SJSA1 (cell line): ENCODE measurements around the gene CCNG1. TPM values are rescaled to one million over a fixed set of nuclear protein-coding genes. Genes with fewer than 3 reads are reported as not detected.
A peak's percentile ranks its signal among the peaks of the same experiment; 100 is the strongest.

Experiments
- DNase-seq, 2 experiments: peaks; one replicate each; pipeline ENCODE4 v3.0.0-alpha.2; 2015 to 2020; ENCODE audit warnings: low spot score in 2 of 2, low read depth in 1 of 2
- H3K27ac ChIP-seq: fragments of 250-450 bp; sonication (Bioruptor Pico); 2 replicates; pipeline ENCODE4 v1.5.1; 2020; ENCODE audit warnings: mild to moderate bottlenecking, moderate library complexity
- H3K27me3 ChIP-seq: fragments of 250-450 bp; sonication (Bioruptor Pico); replicated peaks from 2 replicates; pipeline ENCODE4 v1.5.1; 2020; ENCODE audit warnings: mild to moderate bottlenecking, moderate library complexity
- H3K36me3 ChIP-seq: fragments of 250-450 bp; sonication (Bioruptor Pico); 2 replicates; pipeline ENCODE4 v1.5.1; 2020; ENCODE audit warnings: mild to moderate bottlenecking
- H3K4me1 ChIP-seq: fragments of 250-450 bp; sonication (Bioruptor Pico); replicated peaks from 2 replicates; pipeline ENCODE4 v1.6.1; 2021; ENCODE audit warnings: mild to moderate bottlenecking
- H3K4me3 ChIP-seq: fragments of 250-450 bp; sonication (Bioruptor Pico); 2 replicates; pipeline ENCODE4 v1.5.1; 2020; ENCODE audit warnings: mild to moderate bottlenecking
- H3K9me3 ChIP-seq: fragments of 250-450 bp; sonication (Bioruptor Pico); replicated peaks from 2 replicates; pipeline ENCODE4 v1.5.1; 2020; ENCODE audit warnings: mild to moderate bottlenecking
- total RNA-seq: library from RNA; depleted of rRNA; stranded (reverse); fragments of >200 nt; shearing (Covaris generic); gene quantifications from 2 replicates; pipeline ENCODE4 v1.2.3, GENCODE V29; 2014; rRNA removed

CCNG1 gene
- total RNA-seq, 1 experiment from 2014 or later, result 195 TPM

DNA sequence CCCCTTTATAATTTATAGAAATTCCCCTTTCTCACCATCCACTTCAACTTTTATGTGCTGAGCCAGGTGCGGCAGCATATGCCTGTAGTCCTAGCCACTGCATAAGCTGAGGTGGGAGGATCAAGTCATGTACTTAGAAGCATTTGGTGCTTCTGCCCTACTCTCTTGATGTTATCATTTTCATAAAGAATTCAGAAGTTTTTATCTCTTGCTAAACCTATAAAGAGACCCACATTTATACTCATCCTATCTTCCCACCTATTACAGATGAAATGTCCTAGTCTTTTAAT, 41.5 kb downstream of the CCNG1 start:
- peaks cover 85% of the 10 kb centered on the region for H3K36me3 ChIP-seq
- no peaks in the 10 kb centered on the region for H3K27me3 ChIP-seq
- H3K9me3 ChIP-seq, result no peaks in the 10 kb centered on the region
- peak overlapping the region; percentile 73 for H3K27ac ChIP-seq
- no peak for DNase-seq
- no peak overlapping the region for H3K4me3 ChIP-seq
- H3K4me1 ChIP-seq, result peaks cover 17% of the 10 kb centered on the region

DNA sequence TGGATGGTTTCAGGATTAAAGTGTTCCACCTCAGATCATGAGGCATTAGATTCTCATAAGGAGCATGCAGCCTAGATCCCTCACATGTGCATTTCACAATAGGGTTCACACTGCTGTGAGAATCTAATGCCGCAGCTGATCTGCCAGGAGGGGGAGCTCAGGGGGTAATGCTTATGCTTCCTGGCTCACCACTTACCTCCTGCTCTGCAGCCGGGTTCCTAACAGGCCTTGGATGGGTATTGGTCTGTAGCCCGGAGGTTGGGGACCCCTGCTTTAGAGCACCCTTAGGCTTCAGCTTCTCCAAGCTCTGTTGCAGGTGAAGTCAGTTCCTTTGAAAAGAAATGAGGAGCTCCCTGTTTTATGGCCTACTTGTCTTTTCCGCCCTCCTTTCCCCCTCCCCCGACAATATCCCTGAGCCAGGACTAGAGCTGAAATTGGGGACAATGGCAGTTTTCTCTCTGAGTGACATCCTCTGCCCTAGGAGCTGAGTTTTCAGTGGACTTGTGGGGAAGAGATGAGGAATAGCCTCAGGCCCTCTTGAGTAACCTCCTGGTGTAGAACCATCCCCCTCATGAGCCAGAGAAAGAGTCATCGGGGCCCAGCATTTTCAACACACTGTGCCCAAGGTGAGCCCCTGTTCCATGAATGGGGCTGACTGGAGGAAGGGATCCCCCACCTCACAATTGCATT, 51.8 kb downstream of the CCNG1 start:
- no peak overlapping the region for H3K4me3 ChIP-seq
- no peak overlapping the region for H3K27ac ChIP-seq
- H3K36me3 ChIP-seq, result peaks cover 82% of the 10 kb centered on the region
- H3K9me3 ChIP-seq, result 0 out of 2 replicates have a peak, but pooled peaks cover 2% of the 10 kb centered on the region
- no peaks in the 10 kb centered on the region for H3K27me3 ChIP-seq
- no peak for DNase-seq
- no peaks in the 10 kb centered on the region for H3K4me1 ChIP-seq

DNA sequence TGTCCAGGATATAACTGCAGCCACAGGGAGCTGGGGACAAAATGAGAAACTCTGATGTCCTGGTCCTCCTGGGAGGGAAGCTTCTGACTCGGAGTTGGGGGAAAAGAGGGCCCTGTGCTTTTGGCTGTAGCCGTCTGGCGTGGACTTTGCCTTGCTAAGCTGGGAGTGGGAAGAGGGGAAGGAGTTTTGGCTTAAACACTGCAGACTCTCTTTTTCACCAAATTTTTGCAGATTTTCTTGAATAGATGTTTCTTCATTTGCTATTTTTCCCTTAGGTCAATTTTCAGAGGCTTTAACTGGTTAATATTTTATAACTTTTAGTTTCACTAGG, 52.3 kb downstream of the CCNG1 start:
- no peak for DNase-seq
- no peaks in the 10 kb centered on the region for H3K27me3 ChIP-seq
- H3K4me3 ChIP-seq, result no peak overlapping the region
- 0 out of 2 replicates have a peak, but pooled peaks cover 2% of the 10 kb centered on the region for H3K9me3 ChIP-seq
- H3K27ac ChIP-seq, result no peak overlapping the region
- no peaks in the 10 kb centered on the region for H3K4me1 ChIP-seq
- H3K36me3 ChIP-seq, result peaks cover 77% of the 10 kb centered on the region

Other genes starting within 250 kb of the CCNG1 start
- 15.4 and 20.5 TPM in 2 replicates for gene NUDCD2, start 22.5 kb downstream of the CCNG1 start, total RNA-seq
- gene HMMR, start 23.0 kb downstream of the CCNG1 start, total RNA-seq, result 117 and 119 TPM in 2 replicates
- 64.7 and 97.6 TPM in 2 replicates for gene MAT2B, start 68.0 kb downstream of the CCNG1 start, total RNA-seq